Osteocyte (in vitro differentiated cells): ENCODE results near the gene SV2B. TPM values are rescaled to one million over a fixed set of nuclear protein-coding genes. Genes with fewer than 3 reads are reported as not detected.

Experiments used
- DNase-seq: peaks from one replicate; pipeline ENCODE4 v3.0.0; 2021; ENCODE audit warnings: mixed read lengths; ENCODE audit not compliant: unreplicated experiment; ENCODE audit errors: extremely low spot score
- H3K27ac Mint-ChIP-seq: one replicate; pipeline ENCODE4 v1.8.0; 2021; ENCODE audit warnings: mild to moderate bottlenecking, mixed read lengths; ENCODE audit not compliant: unreplicated experiment
- H3K27me3 Mint-ChIP-seq: one replicate; pipeline ENCODE4 v1.8.0; 2021; ENCODE audit warnings: mixed read lengths; ENCODE audit not compliant: unreplicated experiment
- H3K36me3 Mint-ChIP-seq: one replicate; pipeline ENCODE4 v1.8.0; 2021; ENCODE audit warnings: mixed read lengths; ENCODE audit not compliant: unreplicated experiment
- H3K4me1 Mint-ChIP-seq: one replicate; pipeline ENCODE4 v1.8.0; 2021; ENCODE audit warnings: mixed read lengths; ENCODE audit not compliant: unreplicated experiment
- H3K4me3 Mint-ChIP-seq: one replicate; pipeline ENCODE4 v1.8.0; 2021; ENCODE audit warnings: mild to moderate bottlenecking, moderate library complexity, mixed read lengths; ENCODE audit not compliant: unreplicated experiment
- H3K9me3 Mint-ChIP-seq: one replicate; pipeline ENCODE4 v1.8.0; 2021; ENCODE audit warnings: mixed read lengths; ENCODE audit not compliant: unreplicated experiment
- total RNA-seq: library from RNA; stranded (reverse); gene quantifications from 2 replicates; pipeline ENCODE4 v1.2.1, GENCODE V29; 2021
- TF ChIP-seq, protein P1 (sequence below): fragments of 200-600 bp; sonication (generic); IDR thresholded peaks from 2 replicates; pipeline ENCODE4 v1.5.0; 2021; ENCODE audit warnings: antibody characterized with exemption, mild to moderate bottlenecking, moderate library complexity

SV2B gene
- total RNA-seq, 1 donor from 2014 or later: not detected

DNA sequence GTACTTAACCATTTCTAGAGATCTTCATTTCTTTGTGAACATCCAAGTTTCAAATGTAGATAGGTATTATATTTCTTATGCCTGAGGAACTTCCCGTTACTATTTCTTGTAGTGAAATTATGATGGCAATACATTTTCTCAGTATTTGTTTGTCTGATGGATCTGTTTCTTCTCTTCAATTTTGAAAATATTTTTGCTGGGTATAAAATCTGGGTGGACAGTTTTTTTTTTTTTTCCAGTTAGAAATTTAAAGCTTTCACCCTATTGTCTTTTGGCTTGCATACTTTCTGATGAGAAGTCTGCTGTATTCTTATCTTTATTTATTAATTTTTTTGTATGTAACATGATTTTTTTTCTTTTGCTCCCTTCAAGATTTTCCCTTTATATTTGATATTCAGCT is 175.8 kb downstream of the SV2B start:
- no peak overlapping the region for H3K27ac Mint-ChIP-seq
- no peak overlapping the region for H3K4me3 Mint-ChIP-seq
- H3K9me3 Mint-ChIP-seq: peaks cover 6% of the 10 kb centered on the region
- no peaks in the 10 kb centered on the region for H3K4me1 Mint-ChIP-seq
- TF ChIP-seq, protein P1, sequence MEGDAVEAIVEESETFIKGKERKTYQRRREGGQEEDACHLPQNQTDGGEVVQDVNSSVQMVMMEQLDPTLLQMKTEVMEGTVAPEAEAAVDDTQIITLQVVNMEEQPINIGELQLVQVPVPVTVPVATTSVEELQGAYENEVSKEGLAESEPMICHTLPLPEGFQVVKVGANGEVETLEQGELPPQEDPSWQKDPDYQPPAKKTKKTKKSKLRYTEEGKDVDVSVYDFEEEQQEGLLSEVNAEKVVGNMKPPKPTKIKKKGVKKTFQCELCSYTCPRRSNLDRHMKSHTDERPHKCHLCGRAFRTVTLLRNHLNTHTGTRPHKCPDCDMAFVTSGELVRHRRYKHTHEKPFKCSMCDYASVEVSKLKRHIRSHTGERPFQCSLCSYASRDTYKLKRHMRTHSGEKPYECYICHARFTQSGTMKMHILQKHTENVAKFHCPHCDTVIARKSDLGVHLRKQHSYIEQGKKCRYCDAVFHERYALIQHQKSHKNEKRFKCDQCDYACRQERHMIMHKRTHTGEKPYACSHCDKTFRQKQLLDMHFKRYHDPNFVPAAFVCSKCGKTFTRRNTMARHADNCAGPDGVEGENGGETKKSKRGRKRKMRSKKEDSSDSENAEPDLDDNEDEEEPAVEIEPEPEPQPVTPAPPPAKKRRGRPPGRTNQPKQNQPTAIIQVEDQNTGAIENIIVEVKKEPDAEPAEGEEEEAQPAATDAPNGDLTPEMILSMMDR: no peak
- H3K27me3 Mint-ChIP-seq: peaks cover 9% of the 10 kb centered on the region
- no peak for DNase-seq
- H3K36me3 Mint-ChIP-seq: no peaks in the 10 kb centered on the region

DNA sequence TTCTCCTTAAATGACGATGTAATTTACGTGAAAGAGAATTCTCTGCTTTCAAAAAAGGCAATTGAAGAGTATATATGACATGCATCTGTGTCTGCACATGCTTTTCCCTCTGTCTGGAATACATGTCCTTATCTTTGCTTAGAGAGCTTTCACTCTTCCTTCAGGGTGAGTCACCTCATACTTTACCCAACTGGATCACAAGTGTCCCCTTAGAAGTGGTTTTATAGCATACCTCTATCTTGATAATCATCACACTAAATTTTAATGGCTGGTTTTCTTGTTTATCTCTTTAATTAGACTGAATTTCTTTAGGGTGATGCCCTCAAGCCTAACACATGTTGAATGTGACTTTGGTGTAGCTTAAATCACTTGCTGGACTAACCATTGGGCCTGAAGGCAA is 178.9 kb downstream of the SV2B start:
- Mint-ChIP-seq H3K4me1 (no peaks in the 10 kb centered on the region), H3K36me3 (no peaks in the 10 kb centered on the region), H3K4me3 (no peak overlapping the region), H3K27me3 (no peaks in the 10 kb centered on the region), H3K9me3 (peaks cover 6% of the 10 kb centered on the region), H3K27ac (no peak overlapping the region)
- TF ChIP-seq, protein P1: no peak
- DNase-seq: no peak

DNA sequence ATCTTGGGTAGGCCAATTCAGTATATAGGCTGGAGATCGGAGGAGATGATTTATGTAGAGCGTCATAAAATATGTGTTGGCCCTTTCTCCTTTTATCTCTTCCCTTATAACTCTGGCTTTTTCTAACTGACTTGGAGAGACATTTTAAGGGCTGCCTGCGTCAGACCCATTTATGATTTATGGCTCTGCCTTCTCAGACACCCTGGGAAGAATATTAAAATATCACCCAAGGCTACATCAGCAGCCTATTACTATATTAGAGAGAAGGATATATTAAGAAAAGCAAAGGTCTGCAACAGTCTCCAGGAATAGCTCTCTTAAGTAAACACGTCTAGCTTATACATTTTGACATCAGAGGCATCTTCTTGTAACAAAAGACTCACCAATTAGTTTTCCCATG is 179.4 kb downstream of the SV2B start:
- no peaks in the 10 kb centered on the region for H3K27me3 Mint-ChIP-seq
- no peak overlapping the region for H3K4me3 Mint-ChIP-seq
- H3K4me1 Mint-ChIP-seq: no peaks in the 10 kb centered on the region
- no peak for DNase-seq
- TF ChIP-seq, protein P1: no peak
- peaks cover 6% of the 10 kb centered on the region for H3K9me3 Mint-ChIP-seq
- no peaks in the 10 kb centered on the region for H3K36me3 Mint-ChIP-seq
- no peak overlapping the region for H3K27ac Mint-ChIP-seq

DNA sequence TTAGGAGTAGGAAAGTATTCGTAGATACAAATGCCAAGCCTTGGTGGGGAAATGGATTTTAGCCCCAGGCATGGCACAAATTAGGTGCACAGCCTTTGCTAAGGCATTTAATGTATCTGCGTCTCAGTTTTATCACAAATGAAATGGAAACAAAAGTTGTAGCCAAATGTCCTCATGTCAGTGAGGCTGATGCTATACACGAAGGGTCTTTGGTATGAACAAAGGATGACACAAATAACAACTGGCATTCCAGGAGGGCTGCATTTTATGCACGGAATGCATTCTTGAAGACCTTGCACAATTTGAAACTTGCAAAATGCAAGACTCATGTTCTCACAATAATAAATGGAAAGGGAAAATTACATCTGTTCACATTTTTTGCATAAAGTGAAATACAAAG is 181.9 kb downstream of the SV2B start:
- no peaks in the 10 kb centered on the region for H3K4me1 Mint-ChIP-seq

DNA sequence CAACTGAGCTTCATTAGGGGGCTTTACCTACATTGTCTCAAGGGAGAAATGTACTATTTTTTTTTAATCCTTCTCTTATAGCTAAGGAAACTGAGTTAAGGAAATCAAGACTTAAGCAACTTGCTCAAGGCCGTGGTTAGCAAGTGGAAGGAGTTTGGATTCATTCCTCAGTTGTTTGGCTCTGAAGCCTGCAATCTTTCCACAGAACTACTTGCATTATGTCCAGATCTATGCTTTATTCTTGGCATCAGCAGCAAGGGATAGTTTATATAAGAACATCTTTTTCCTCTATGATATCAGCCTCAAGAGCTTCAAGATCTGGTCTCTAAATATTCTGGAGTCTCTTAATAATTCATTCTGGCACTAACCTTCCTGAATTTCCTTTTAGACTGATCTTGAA is 182.4 kb downstream of the SV2B start:
- Mint-ChIP-seq H3K4me3 (no peak overlapping the region), H3K27me3 (no peaks in the 10 kb centered on the region), H3K9me3 (no peaks in the 10 kb centered on the region), H3K27ac (no peak overlapping the region), H3K36me3 (no peaks in the 10 kb centered on the region), H3K4me1 (no peaks in the 10 kb centered on the region)
- no peak for DNase-seq
- TF ChIP-seq, protein P1: no peak

More for the DNA sequence above, 181.9 kb downstream of the SV2B start:
- H3K27me3 Mint-ChIP-seq: no peaks in the 10 kb centered on the region
- H3K27ac Mint-ChIP-seq: no peak overlapping the region
- DNase-seq: no peak
- no peaks in the 10 kb centered on the region for H3K36me3 Mint-ChIP-seq
- H3K9me3 Mint-ChIP-seq: no peaks in the 10 kb centered on the region
- H3K4me3 Mint-ChIP-seq: no peak overlapping the region
- TF ChIP-seq, protein P1: no peak
